Lower lobe of right lung (tissue), 2 donors: ENCODE measurements around the gene CELF2. TPM values are rescaled to one million over a fixed set of nuclear protein-coding genes. Genes with fewer than 3 reads are reported as not detected.
"Not testable (repeated sequence)": the region's sequence is repeated elsewhere in the genome, so short reads cannot be mapped to it uniquely, and the experiment has no call there.

Experiments used
- ATAC-seq, 2 donors: fragments of 200-7000 bp; cut with Tn5 transposase; one replicate each; pipeline ENCODE4 v1.9.1; 2020 to 2022; ENCODE audit warnings: mild to moderate bottlenecking in 2 of 2, moderate library complexity in 2 of 2
- DNase-seq: peaks from one replicate; pipeline ENCODE4 v3.0.0-alpha.2; 2020
- H3K27ac ChIP-seq: fragments of 200-600 bp; one replicate; pipeline ENCODE4 v1.8.0; 2022
- H3K27me3 ChIP-seq: fragments of 200-600 bp; one replicate; pipeline ENCODE4 v1.8.0; 2022; ENCODE audit warnings: low read depth
- H3K36me3 ChIP-seq: fragments of 200-600 bp; one replicate; pipeline ENCODE4 v1.8.0; 2022; ENCODE audit warnings: mild to moderate bottlenecking
- H3K4me1 ChIP-seq: fragments of 200-600 bp; one replicate; pipeline ENCODE4 v1.8.0; 2022
- H3K4me3 ChIP-seq: fragments of 200-600 bp; one replicate; pipeline ENCODE4 v1.8.0; 2022; ENCODE audit warnings: mild to moderate bottlenecking
- H3K9me3 ChIP-seq: fragments of 200-600 bp; one replicate; pipeline ENCODE4 v1.8.0; 2022
- CTCF ChIP-seq: fragments of 200-600 bp; IDR thresholded peaks from one replicate; pipeline ENCODE4 v1.8.0; 2022; ENCODE audit warnings: antibody characterized with exemption, mild to moderate bottlenecking
- intact Hi-C: fragments of 100-400 bp; cut with DNase I; formaldehyde crosslinking; loops from one replicate; pipeline ENCODE4 v1.11.0; 2022
- total RNA-seq: library from RNA; stranded (reverse); fragmentation: NEBNext Ultra II Directional; extraction: Animal tissue kit (Norgen Biotek cat#: 25700); gene quantifications from one replicate; pipeline ENCODE4 v1.2.1, GENCODE V29; 2021
- donor health status: DM: no; HTN: yes; CAD: no; lungs with severe emphysema.

CELF2 gene
- total RNA-seq, 1 donor from 2014 or later = 106 TPM

GRCh38 chr10:11344081-11344480, 326.4 kb downstream of the CELF2 start:
- ATAC-seq = no peak
- TF ChIP-seq CTCF = no peak
- intact Hi-C loops = no loop called here
- Histone ChIP-seq H3K4me3 (no peak overlapping the region), H3K4me1 (peaks cover 12% of the 10 kb centered on the region), H3K27ac (no peak overlapping the region), H3K36me3 (no peaks in the 10 kb centered on the region), H3K9me3 (no peaks in the 10 kb centered on the region), H3K27me3 (no peaks in the 10 kb centered on the region)
- no peak for DNase-seq

GRCh38 chr10:11344550-11344949, 326.9 kb downstream of the CELF2 start:
- ATAC-seq (no peak), DNase-seq (no peak)
- TF ChIP-seq CTCF = no peak

GRCh38 chr10:11345224-11346054, 327.8 kb downstream of the CELF2 start:
- intact Hi-C loops = no loop called here
- no peak for TF ChIP-seq CTCF
- ATAC-seq (peak; percentile 94 to 96), DNase-seq (peak; percentile 65)
- Histone ChIP-seq H3K4me1 (peaks cover 12% of the 10 kb centered on the region), H3K4me3 (no peak overlapping the region), H3K9me3 (no peaks in the 10 kb centered on the region), H3K27ac (no peak overlapping the region), H3K27me3 (no peaks in the 10 kb centered on the region), H3K36me3 (no peaks in the 10 kb centered on the region)

More at GRCh38 chr10:11344550-11344949, 326.9 kb downstream of the CELF2 start:
- Histone ChIP-seq H3K4me1 (peaks cover 12% of the 10 kb centered on the region), H3K27ac (no peak overlapping the region), H3K9me3 (no peaks in the 10 kb centered on the region), H3K27me3 (no peaks in the 10 kb centered on the region), H3K4me3 (no peak overlapping the region), H3K36me3 (no peaks in the 10 kb centered on the region)
- intact Hi-C loops = no loop called here

- intact Hi-C loops, DNase-seq, H3K9me3 ChIP-seq, H3K36me3 ChIP-seq, H3K27me3 ChIP-seq, H3K4me3 ChIP-seq, ATAC-seq, H3K27ac ChIP-seq: not testable (repeated sequence)
- peaks cover 12% of the 10 kb centered on the region for H3K4me1 ChIP-seq
These were observed 329.9 kb downstream of the CELF2 start for GRCh38 chr10:11347580-11347979.

- no peak for TF ChIP-seq CTCF
- no peak for ATAC-seq
- Histone ChIP-seq H3K4me3 (no peak overlapping the region), H3K4me1 (no peaks in the 10 kb centered on the region), H3K9me3 (no peaks in the 10 kb centered on the region), H3K27ac (no peak overlapping the region), H3K27me3 (no peaks in the 10 kb centered on the region), H3K36me3 (no peaks in the 10 kb centered on the region)
- no peak for DNase-seq
- intact Hi-C loops = no loop called here
These were observed 334.1 kb downstream of the CELF2 start for GRCh38 chr10:11351801-11352200.
